ENCODE measurements around the gene ING4.
"Not testable (repeated sequence)": the region's sequence is repeated elsewhere in the genome, so short reads cannot be mapped to it uniquely, and the experiment has no call there.

ING4 gene
- 23.3 reads per million, percentile 50 among the genes with 10 or more reads in this experiment for total RNA-seq

DNA sequence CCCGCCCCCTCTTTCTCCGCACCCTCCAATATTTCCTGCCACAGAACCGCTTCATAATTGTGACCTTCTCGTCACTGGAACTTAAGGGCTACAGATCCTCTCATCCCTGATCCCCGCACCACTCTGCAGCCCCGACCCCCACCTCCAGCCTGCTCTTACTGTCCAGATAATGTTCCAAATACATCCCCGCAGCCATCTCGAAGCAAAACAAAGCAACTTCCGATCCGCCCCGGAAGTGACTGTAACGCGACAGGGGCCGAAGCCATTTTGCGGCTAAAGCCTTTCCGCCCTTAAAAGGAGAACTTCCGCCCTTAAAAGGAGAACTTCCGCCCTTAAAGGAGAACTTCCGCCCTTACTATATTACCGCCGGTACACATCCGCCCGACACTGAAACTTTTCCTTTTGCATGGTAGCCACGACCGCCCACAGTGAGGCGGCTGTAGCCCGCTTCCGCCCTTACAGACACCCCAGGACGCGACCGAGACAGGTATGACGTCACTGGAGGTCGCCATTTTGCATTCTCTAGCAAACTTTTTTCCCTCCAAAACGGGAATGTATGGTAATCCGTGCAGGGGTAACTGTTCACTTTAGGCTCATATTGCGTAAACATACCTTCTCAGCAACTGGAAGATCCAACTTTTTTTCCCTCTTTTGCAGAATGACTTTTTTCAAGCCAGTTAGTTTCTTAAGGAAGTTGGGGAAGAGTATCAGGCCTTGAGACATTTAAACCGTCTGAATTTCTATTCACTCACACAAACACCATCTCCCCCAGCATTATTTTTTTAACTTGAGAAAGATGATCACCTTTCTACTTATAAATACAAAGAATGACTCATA is at the start of gene ING4:
ING4 (minus strand) TSS at position 214 of the 837 bp plus-strand sequence; CDS start at position 196, 18 bp downstream.
- DNase-seq: peak; percentile 96

DNA sequence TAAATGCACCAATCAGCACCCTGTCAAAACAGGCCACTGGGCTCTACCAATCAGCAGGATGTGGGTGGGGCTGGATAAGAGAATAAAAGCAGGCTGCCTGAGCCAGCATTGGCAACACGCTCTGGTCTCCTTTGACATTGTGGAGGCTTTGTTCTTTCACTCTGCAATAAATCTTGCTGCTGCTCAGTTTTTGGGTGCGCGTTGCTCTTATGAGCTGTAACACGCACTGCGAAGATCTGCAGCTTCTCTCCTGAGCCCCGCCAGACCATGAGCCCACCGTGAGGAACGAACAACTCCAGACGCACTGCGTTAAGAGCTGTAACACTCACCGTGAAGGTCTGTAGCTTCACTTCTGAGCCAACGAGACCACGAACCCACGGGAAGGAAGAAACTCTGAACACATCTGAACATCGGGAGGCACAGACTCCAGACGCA is 46.1 kb upstream of the ING4 start:
- no peak for DNase-seq

DNA sequence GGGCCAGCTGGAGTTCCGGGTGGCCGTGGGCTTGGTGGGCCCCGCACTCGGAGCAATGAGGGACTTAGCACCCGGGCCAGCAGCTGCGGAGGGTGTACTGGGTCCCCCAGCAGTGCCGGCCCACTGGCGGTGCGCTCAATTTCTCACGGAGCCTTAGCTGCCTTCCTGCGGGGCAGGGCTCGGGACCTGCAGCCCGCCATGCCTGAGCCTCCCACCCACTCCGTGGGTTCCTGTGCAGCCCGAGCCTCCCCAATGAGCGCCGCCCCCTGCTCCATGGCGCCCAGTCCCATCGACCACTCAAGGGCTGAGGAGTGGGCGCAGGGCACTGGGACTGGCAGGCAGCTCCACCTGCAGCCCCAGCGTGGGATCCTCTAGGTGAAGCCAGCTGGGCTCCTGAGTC is 45.4 kb upstream of the ING4 start:
- DNase-seq: not testable (repeated sequence)

DNA sequence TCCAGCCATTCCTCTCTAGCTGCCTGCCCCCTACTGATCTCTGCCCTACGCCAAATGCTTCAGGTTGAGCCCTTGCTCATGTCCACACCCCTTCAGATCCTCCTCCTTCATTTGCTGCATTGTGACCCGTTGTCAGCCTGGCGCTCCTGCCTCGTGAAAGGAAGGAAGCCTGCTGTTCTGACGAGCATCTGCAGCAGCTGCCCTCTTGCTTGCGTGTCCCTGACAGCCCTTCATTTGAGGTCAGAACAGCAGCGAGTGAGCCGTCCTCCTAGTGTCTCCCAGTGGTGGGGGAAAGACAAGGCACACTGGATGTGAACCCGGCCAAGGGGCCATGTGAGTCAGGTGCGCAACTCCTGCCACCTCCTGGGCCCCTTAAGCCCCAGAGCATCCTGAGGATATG is 40.7 kb upstream of the ING4 start:
- no peak for DNase-seq

DNA sequence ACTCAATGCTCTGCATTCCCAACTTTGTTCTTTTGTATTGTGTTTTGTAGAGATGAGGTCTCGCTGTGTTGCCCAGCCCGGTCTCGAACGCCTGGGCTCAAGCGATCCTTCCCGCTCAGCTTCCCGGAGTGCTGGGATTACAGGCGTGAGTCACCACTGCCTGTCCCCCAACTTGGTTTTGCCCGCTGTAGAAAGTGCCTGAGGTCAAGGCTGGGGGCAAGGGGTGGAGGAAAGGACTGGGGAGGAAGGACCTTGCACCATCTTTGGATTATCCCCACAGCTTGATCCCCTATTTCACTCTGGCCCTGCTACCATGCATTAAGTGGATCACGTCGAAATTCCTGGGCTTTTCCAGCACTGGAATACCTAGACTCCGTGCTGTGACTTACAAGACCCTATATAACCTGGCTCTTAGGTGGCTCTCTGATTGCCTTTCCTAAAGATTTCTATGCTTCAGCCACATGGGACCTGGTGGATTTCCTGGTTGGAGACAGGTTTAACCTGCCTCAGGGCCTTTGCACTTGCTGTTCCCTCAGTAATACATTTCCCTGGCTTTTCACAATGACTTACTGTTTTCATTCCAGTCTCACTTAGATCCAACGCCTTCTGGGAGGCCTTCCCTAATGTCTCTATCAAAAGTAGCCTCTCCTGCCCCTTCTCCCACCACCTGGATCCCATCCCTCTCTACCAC is 38.3 kb upstream of the ING4 start:
- no peak for DNase-seq

DNA sequence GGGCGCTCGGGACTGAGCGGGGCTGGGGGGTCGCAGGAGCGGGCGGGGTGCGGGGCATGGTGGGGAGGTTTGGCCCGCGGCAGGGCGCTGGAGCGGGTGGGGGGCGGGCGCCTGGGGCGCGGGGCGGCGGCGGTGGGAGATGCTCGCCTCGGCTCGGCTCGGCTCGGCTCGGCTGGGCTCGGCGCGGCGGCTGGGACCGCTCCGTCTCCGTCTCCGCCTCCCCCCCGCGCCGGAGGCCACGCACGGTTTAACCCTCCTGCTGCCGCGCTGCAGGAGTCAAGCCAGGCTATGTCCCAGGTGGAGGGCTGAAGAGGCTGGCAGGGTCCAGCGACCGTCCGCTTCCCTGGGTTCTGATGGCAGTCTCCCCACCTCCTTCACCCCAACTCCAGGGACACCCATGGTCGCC is 37.7 kb upstream of the ING4 start, which contains the start of gene PIANP:
PIANP (minus strand) TSS at position 170 of the 406 bp plus-strand sequence. CDS start 2,754 bp downstream, outside the sequence.
- peak; percentile 31 for DNase-seq

DNA sequence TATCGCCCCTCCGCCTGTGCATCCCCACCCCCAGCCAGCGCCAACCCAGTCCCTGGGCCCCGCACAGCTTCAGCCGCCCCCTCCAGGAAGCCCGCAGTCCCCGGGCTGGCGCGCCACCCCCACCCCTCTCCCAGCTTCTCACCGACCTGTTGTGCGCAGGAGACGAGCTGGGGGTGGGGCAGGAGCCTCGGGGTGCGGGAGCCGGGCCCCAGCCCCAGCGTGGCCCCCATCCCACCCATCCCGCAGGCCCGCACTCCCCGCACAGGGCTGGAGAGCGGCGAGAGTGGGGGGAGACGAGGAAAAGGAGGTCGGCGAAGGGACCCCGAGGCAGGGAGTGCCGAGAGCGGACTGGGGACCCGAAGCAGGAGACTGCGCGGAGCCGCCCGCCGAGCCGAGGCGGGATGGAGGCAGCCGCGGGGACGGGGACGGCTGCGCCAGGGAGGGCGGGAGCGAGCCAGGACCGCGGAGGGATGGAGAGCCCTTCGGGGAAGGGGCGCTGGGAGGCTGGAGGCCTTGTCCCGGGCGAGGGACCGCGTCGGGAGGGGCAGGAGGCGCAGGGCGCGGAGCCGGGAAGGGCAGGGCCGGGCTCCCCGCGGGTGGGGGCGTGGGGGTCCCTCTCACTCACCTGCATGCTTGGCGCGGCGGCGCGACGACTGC is 37.2 kb upstream of the ING4 start:
- no peak for DNase-seq

DNA sequence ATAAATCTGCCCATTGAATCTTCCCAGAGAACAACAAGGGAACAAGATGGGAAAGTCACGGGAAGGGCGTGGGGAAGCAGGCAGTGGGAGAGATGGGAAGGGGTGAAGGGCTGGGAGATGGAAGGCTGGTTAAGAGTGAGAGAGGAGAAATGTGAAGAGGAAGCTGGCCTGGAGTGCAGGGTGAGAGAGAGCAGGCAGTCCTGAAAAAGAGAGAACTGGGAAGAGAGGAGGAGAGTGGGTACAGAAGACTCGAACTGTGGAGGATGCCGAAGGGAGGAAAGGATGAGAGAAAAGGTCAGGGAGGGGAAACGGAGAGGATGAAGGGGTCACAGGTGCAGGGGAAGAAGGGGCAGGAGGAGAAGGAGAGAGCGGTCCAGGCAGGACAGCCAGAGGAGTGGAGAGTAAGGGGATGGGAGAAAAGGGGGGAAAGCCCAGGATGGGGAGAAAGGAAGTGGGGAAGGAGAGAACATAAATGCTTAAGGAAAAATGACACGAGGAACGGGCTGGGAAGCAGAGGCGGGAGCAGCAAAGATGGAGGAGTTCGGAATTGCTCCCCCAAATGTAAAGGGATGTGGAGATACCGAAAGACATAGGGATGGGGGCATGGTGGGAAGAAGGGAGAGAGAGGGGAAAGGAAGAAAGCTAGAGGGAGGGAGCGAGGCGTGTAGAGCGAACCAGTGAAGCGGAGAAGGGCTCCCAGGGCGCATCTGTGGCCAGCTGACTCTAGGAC is 36.5 kb upstream of the ING4 start:
- DNase-seq: no peak

DNA sequence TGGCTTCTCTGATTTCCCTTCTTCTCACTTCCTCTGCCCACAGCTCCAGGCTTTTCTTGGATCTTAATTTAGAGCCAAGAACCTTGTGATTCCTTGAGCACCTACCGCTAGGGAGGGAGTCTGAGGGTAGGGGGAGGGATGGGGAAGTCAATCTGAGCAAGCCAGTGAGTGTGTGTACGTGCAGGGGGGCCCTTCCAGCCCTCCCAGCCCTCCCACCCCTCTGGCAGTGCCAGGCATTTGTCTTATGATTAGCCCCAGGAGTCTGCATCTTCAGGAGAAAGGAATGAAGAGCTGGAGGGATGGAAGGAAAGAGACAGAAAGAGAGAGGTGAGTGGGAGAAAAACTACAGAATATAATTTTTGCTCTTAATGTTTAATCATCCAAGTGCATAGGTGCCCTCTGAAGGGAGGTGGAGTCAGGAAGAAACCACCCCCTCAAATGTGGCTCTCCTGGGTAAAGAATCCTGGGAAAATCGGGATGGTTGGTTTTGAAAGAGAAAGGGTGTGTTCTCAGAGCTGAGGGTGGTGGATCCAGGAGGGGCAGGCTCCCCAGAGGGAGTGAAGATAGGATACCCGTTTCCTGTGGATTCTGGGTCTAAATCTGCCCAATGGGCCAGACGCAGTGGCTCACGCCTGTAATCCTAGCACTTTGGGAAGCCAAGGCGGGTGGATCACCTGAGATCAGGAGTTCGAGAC is 35.6 kb upstream of the ING4 start:
- no peak for DNase-seq

DNA sequence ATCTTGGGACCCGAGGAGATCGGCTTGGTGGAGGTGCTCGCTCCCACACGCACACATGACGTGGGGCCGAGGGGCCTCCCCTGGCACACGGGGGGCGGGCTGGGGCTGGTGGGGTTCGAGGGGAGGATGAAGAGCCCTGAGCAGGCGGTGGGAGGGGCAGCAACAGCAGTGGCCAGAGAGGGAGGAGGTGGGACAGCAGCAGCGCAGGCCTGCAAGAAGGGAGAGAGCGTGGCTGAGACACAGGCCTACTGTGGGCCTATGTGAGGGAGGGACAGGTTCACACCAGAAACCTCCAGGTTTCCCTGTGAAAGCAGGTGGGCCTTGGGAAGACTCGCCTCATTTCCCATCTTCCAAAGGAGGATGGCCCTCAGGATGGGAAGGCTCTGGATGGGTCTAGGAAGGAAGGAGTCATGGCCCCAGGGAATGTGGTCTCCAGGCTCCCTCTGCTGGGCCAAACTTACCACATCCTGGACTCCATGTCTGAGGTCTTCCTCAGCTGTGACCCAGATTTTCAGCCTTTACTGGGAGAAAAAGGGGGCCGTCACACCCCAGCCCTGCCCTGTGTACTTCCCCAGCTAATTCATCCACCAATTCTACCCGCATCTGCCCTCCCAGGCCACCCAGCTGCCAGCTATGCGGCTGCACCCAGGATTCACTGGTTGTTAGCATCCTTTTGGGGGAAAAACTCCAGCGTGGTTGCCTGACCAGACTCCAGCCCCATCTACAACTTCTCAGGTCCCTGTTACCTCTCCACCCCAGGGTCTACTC is 34.8 kb upstream of the ING4 start:
- no peak for DNase-seq

DNA sequence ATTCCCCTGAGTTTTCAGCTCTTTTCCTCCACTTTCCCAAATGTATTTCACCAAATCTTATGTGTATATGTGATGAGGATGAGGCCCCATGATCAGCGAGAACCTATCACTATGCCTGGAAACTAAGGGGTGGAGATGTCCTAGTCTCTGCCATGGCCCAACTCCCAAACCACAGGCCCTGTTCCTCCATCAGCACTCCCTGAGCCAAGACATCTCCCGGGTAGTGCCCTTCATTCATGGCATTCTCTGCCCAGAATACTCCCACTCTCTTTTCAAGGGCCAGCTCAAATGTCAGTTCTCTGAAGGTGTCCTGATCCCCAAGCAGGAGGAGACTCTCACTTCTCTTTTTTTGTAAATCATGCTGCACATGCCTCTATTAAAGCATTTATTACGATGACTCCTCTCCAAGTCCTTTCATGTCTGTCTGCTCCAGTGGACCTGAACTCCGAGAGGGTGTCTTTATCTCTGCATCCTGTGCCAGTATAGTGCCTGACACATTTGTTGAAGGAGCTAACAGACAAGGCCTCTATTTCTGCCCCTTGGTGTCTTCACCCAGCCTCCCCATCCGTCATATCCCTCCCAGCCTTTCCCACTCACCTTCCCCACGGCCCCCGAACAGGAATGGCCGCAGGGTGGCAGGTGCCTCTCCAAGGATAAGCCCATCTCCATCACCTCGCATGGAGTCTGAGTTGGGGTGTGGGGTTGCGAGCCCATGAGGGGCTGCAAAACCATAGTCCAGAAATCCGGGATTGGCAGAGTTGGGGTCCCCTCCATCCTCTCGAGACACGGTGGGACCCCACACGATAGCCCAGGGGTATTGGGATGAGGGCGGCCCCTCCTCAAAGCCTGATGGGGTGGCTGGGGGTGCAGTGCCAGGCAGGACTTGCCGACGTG is 34.0 kb upstream of the ING4 start:
- DNase-seq: no peak

DNA sequence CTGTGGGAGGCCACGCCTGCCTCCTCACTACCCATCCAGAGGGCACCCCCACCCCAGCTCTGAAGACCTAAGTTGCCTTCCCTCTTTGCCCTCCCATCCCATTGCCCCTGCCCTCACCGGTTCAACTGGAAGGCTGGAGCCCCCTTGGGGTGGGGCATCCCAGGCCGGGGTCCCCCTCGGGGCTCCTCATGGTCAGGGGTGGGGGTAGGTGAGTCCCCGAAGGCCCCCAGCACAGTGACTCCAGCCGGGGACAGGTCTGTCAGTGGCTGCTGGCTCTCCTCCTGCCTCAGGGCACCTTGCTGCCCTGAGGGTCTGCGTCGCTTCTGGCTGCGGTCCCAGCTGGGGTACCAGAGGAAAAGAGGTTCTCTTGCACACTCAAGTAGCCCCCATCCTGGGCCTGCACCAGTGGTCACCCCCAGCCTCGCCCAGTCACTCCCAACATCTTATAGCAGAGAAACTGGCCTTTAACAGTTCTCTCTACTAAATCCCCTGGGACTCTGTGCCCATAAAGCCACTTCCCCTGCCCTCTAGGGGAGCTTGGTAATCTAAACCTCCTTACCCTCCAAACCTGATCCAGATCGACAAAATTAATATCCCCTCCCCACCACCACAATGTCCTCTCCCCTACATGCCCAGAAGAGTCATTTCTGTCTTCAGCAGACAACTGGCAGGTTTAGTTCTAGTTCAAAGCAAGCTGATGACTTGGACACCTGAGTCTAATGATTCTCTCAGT is 32.6 kb upstream of the ING4 start:
- DNase-seq: no peak

DNA sequence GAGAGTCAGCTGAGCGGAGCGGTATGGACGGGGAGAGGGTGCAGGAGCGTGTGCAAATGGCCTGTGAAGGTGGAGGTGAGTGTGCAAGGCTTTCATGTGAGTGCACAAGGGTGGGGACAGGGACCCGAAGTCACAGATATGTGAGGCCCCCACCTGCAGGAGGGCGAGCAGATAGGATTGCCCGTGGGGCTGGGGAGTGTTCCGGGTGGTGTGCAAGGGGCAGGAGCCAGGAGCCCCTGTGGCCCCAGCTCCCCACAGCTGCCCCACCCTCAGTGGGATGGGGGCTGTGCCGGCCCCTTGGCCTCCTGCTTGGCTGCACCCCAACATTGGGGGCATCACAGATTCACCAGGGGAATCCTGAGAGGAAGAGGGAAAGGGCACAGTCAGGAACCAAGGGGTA is 31.8 kb upstream of the ING4 start:
- no peak for DNase-seq

DNA sequence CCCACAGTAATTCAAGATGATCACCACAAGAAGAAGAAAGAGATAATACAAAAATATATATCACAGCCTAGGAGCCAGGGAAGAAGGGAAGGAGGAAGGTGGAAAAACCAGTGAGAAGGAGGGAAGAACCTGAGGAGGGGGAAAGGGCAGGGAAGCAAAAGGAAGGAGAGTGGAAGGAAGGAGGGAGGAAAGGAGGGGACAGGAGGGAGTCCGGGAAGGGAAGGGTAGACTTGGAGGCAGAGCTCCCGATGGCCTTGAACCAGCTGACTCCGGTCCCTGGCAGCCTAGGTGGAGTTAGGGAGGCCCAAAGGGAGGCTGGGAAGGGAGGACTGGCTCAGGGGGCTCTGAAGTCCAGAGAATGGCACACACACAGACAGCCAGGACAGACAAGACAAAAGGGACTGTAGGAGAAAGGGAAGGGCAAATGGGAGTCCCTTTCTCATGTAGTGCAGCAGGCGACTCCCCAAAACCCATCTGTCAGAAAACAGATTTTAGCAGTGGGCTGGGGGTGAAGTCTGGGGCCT is 31.0 kb upstream of the ING4 start:
- no peak for DNase-seq

DNA sequence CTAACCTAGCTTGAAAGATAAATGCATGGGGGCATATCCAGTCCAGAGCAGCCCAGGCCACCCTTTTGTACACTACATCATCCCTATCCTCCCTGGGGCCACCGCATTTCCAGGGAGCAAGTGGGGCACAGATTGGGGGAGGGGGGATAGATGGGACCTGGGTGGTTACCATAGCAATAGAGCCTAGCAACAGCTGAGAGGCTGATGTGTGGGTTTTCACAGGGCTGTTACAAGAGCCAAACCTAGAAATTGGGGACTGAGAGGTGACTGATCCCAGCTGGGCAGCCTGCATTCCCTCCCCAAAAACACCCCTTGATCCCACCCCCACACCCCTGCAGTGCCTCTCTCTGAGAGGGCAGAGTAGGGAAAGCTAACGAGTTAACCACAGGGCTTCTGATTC is 30.0 kb upstream of the ING4 start:
- DNase-seq: no peak

DNA sequence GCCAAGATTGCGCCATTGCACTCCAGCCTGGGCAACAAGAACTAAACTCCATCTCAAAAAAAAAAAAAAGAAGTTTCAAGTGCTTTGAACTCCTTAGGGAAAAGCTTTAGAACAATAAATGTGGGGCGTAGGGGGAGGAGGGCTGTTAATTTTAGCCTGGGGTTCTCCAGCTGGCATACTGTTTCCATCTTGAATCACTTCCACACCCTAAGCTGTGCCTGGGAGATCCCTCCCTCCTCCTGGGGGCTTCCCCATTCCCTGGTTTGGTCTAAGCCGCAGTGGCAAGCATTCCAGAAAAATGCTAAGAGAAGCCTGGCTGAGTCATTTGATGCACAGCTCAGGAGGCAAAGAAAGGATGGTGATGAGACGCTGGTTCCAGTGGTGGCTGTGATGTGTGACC is 28.6 kb upstream of the ING4 start:
- DNase-seq: no peak

DNA sequence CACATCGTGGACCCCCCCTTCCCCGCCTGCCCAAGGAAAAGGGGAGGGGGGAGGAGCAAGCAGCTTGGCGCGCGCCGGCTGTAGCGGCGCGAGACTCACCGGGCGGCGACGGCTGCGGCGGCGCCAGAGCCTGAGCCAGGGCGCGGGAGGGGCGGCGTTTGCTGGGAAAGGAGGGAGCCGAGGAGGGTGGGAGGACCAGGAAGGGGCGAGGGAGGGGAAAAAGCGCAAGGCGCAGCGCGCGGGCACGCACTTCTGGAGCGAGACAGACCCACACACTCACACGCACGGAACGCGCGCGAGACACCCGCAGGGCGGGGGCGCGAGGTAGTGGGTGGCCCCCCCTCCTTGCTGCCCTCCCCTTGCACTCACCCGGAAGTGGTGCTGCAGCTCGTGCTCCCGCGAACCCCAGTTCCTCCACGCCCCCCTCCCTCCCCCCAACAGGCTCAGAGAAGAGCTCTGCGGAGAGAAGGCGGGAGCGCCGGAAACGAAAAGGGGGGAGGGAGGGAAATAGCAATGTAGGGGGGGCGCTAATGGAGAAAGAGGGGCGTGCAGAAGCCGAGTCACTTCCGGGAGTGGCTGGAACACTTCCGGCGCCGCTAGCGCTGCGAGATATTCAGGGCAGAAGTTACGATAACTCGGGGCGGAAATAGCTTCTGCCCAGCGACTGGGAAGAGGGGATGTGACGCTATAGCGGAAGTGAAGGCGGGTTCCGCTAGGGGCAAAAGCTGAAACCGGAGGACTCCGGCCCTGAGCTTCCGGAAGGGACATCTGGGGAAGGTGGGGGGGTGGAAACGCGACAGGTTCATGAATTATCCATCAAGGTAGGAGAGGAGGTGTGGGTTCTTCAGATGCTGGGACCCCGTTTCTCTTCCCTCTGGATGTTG is 26.3 kb upstream of the ING4 start, which contains the start of gene ZNF384:
ZNF384 (minus strand) TSS at position 377 of the 884 bp plus-strand sequence. CDS start 9,855 bp downstream, outside the sequence.
- peak; percentile 91 for DNase-seq

DNA sequence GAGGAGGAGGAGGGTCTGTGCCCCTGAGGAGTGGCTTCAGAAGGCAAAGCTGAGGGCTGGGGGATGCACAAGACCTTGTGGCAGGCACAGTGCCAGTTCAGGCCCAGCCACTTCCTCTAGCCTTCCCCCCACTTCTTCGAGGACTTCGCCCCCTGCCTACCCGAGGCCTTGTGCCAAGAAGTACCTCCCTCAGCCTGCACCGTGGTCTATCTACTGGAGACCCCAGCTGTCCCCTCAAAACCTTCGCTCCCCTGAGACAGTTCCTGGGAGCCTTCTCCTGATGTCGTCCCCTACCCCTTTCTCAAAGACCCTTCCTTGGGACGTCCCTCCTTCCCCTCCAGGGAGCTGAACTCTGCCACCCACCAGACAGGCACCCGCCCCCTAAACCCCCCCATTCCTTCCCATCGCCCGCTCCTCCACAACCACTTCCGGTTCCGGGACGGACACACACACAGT is 25.7 kb upstream of the ING4 start:
- DNase-seq: peak; percentile 25
